Vagina (tissue), 2 donors: Measurements from ENCODE around the gene IL3RA. TPM values are rescaled to one million over a fixed set of nuclear protein-coding genes. Genes with fewer than 3 reads are reported as not detected.

ENCODE experiments used
- DNase-seq, 2 donors: peaks; one replicate each; pipeline ENCODE4 v3.0.0-alpha.2; 2017; ENCODE audit errors: extremely low spot score in 2 of 2
- H3K27ac ChIP-seq: fragments of 200-600 bp; sonication (generic); one replicate; pipeline ENCODE4 v1.5.1; 2019
- H3K27me3 ChIP-seq: fragments of 200-600 bp; sonication (generic); one replicate; pipeline ENCODE4 v1.5.1; 2019
- H3K36me3 ChIP-seq, 2 donors: fragments of 200-600 bp; sonication (generic); one replicate each; pipeline ENCODE4 v1.5.1; 2017 to 2019
- H3K4me1 ChIP-seq: fragments of 200-600 bp; sonication (generic); one replicate; pipeline ENCODE4 v1.5.1; 2019
- H3K4me3 ChIP-seq, 2 donors: fragments of 200-600 bp; sonication (generic); 1 replicate in 1 of 2; 2 replicates in 1 of 2; pipeline ENCODE4 v1.5.1; 2016 to 2019
- H3K9me3 ChIP-seq: fragments of 200-600 bp; sonication (generic); one replicate; pipeline ENCODE4 v1.5.1; 2019
- CTCF ChIP-seq, 3 experiments: fragments of 450-650 bp in 2 of 3; fragments of 200-600 bp in 1 of 3; sonication (generic) in 1 of 3; IDR thresholded peaks; one replicate each; pipeline ENCODE4 v1.5.1; 2017 to 2019; ENCODE audit warnings: antibody characterized with exemption in 3 of 3, mild to moderate bottlenecking in 2 of 3, moderate library complexity in 2 of 3
- POLR2A ChIP-seq, 2 donors: fragments of 450-650 bp; IDR thresholded peaks; one replicate each; pipeline ENCODE4 v1.6.1; 2017; ENCODE audit warnings: antibody characterized with exemption in 2 of 2, mild to moderate bottlenecking in 2 of 2, moderate library complexity in 2 of 2
- POLR2AphosphoS5 ChIP-seq, 2 donors: sonication (generic); formaldehyde crosslinking; IDR thresholded peaks; one replicate each; pipeline ENCODE4 v1.9.0; 2017; ENCODE audit warnings: antibody characterized with exemption in 2 of 2, mild to moderate bottlenecking in 2 of 2, low read depth in 1 of 2; ENCODE audit not compliant: insufficient read depth in 1 of 2
- intact Hi-C: fragments of 100-400 bp; cut with DNase I; formaldehyde crosslinking; loops from one replicate; pipeline ENCODE4 v1.15.1; 2023
- total RNA-seq: library from RNA; depleted of rRNA; stranded (reverse); fragments of >200 nt; gene quantifications from one replicate; pipeline ENCODE4 v1.2.3, GENCODE V29; 2016

Gene IL3RA
- total RNA-seq, 1 donor from 2014 or later: 7.9 TPM

- Histone ChIP-seq H3K36me3 (peaks cover 0 to 11% of the 10 kb centered on the region in 2 donors), H3K27me3 (no peaks in the 10 kb centered on the region), H3K4me1 (peaks cover 13% of the 10 kb centered on the region), H3K4me3 (no peak overlapping the region), H3K9me3 (no peaks in the 10 kb centered on the region), H3K27ac (no peak overlapping the region)
- DNase-seq: no peak
- intact Hi-C loops: no loop called here
- TF ChIP-seq CTCF (IDR thresholded peaks at IDR 0.05) (no peak), POLR2A (IDR thresholded peaks at IDR 0.05) (no peak), POLR2AphosphoS5 (IDR thresholded peaks at IDR 0.05; ENCODE audit: insufficient read depth in 1 of 2, low read depth in 1 of 2) (no peak)
Observed at GRCh38 chrX:1397441-1398270, 61.1 kb downstream of the IL3RA start.

GRCh38 chrX:1398431-1399340 lies 62.1 kb downstream of the IL3RA start:
- Histone ChIP-seq H3K27ac (no peak overlapping the region), H3K4me1 (peaks cover 8% of the 10 kb centered on the region), H3K4me3 (no peak overlapping the region), H3K9me3 (no peaks in the 10 kb centered on the region), H3K27me3 (no peaks in the 10 kb centered on the region), H3K36me3 (peaks cover 0 to 20% of the 10 kb centered on the region in 2 donors)
- intact Hi-C loops: no loop called here
- TF ChIP-seq CTCF (IDR thresholded peaks at IDR 0.05) (no peak), POLR2A (IDR thresholded peaks at IDR 0.05) (no peak), POLR2AphosphoS5 (IDR thresholded peaks at IDR 0.05; ENCODE audit: insufficient read depth in 1 of 2, low read depth in 1 of 2) (no peak)
- DNase-seq: no peak

- intact Hi-C loops: no loop called here
- Histone ChIP-seq H3K27me3 (no peaks in the 10 kb centered on the region), H3K36me3 (peaks cover 0 to 31% of the 10 kb centered on the region in 2 donors), H3K9me3 (no peaks in the 10 kb centered on the region), H3K27ac (no peak overlapping the region), H3K4me3 (no peak overlapping the region), H3K4me1 (peaks cover 3% of the 10 kb centered on the region)
- TF ChIP-seq POLR2AphosphoS5 (IDR thresholded peaks at IDR 0.05; ENCODE audit: insufficient read depth in 1 of 2, low read depth in 1 of 2): no peak
- no peak for TF ChIP-seq CTCF (IDR thresholded peaks at IDR 0.05)
- TF ChIP-seq POLR2A (IDR thresholded peaks at IDR 0.05): no peak
- DNase-seq: no peak
Observed at GRCh38 chrX:1400049-1400448, 63.5 kb downstream of the IL3RA start.

- H3K9me3 ChIP-seq: no peaks in the 10 kb centered on the region
- no peaks in the 10 kb centered on the region for H3K4me1 ChIP-seq
- peaks cover 0 to 40% of the 10 kb centered on the region in 2 donors for H3K36me3 ChIP-seq
- intact Hi-C loops: no loop called here
- H3K27me3 ChIP-seq: no peaks in the 10 kb centered on the region
- no peak for TF ChIP-seq CTCF (IDR thresholded peaks at IDR 0.05)
- DNase-seq: no peak
- H3K27ac ChIP-seq: no peak overlapping the region
- no peak overlapping the region for H3K4me3 ChIP-seq
Observed at GRCh38 chrX:1400742-1401471, 64.3 kb downstream of the IL3RA start.
